Breast epithelium (tissue), 3 donors: ENCODE measurements around the gene CCDC150.

Experiments
- CTCF ChIP-seq, 3 donors: fragments of 450-650 bp; IDR thresholded peaks; one replicate each; pipeline ENCODE4 v1.5.1; 2016 to 2017; ENCODE audit warnings: antibody characterized with exemption in 3 of 3, mild to moderate bottlenecking in 3 of 3, moderate library complexity in 3 of 3
- POLR2AphosphoS5 ChIP-seq, 3 donors: sonication (generic); formaldehyde crosslinking; IDR thresholded peaks; one replicate each; pipeline ENCODE4 v1.6.1; 2017; ENCODE audit warnings: antibody characterized with exemption in 3 of 3

- TF ChIP-seq CTCF (IDR thresholded peaks at IDR 0.05): no peak
- no peak for TF ChIP-seq POLR2AphosphoS5 (IDR thresholded peaks at IDR 0.05)
These were observed 20.9 kb upstream of the CCDC150 start for GRCh38 chr2:196618661-196619060.
